HCT116 (cell line): ENCODE data around the gene BARX1. TPM values are rescaled to one million over a fixed set of nuclear protein-coding genes. Genes with fewer than 3 reads are reported as not detected.

Experiments
- ATAC-seq: fragments of 200-7000 bp; cut with Tn5 transposase; 2 replicates; pipeline ENCODE4 v1.9.1; 2020; ENCODE audit warnings: mild to moderate bottlenecking, moderate library complexity
- BruUV-seq: library from RNA; stranded (reverse); fragments of 400-500 nt; replicated peaks from 2 replicates; lab custom pipeline; 2021; lab: Mats Ljungman, UMichigan
- CTCF ChIA-PET: fragments of 300-600 bp; sonication (Branson Sonifier 250); formaldehyde crosslinking; loops from one replicate; lab custom pipeline; 2021; ENCODE audit warnings: antibody characterized with exemption; lab: Charles Lee
- POLR2A ChIA-PET: fragments of 300-600, 350-600 bp; sonication (Branson Sonifier 250); formaldehyde crosslinking; loops from one replicate; lab custom pipeline; 2021; ENCODE audit warnings: antibody characterized with exemption; lab: Charles Lee
- RAD21 ChIA-PET, 2 experiments: fragments of 300-600 bp; sonication (Branson Sonifier 250); formaldehyde crosslinking; loops; one replicate each; lab custom pipeline; 2023; ENCODE audit warnings: low total read pairs in 2 of 2; ENCODE audit not compliant: uncharacterized antibody in 2 of 2, unreplicated experiment in 2 of 2, low non-redundant PET in 1 of 2; lab: Charles Lee
- DNase-seq: peaks from one replicate; pipeline ENCODE4 v3.0.0-alpha.2; 2010; ENCODE audit warnings: low read depth, low spot score
- H2AFZ ChIP-seq: fragments of 200-600 bp; shearing (Covaris generic), sonication (generic); 2 replicates; pipeline ENCODE4 v1.6.1; 2017; ENCODE audit warnings: low read depth, mixed run types, mixed read lengths, antibody characterized with exemption, low read length; ENCODE audit not compliant: poor library complexity, severe bottlenecking
- H3K27ac ChIP-seq: 2 replicates; pipeline ENCODE4 v1.5.1; 2012; ENCODE audit warnings: low read depth, low read length
- H3K27me3 ChIP-seq: fragments of 200-600 bp; sonication (generic); 2 replicates; pipeline ENCODE4 v1.6.1; 2016; ENCODE audit warnings: mixed run types, low read length, mixed read lengths; ENCODE audit not compliant: insufficient read depth
- H3K36me3 ChIP-seq, 2 experiments: fragments of 200-500 bp in 1 of 2; fragments of 200-600 bp in 1 of 2; sonication (Bioruptor generic) in 1 of 2; sonication (generic) in 1 of 2; 2 replicates each; pipeline versions ENCODE4 v1.5.1 to v1.6.1; 2014 to 2016; ENCODE audit warnings: low read length in 2 of 2, inconsistent platforms in 1 of 2, mixed read lengths in 1 of 2, mixed run types in 1 of 2; ENCODE audit not compliant: insufficient read depth in 2 of 2, control insufficient read depth in 1 of 2
- H3K4me1 ChIP-seq, 2 experiments: fragments of 200-600 bp in 1 of 2; sonication (generic) in 1 of 2; 2 replicates each; pipeline versions ENCODE4 v1.5.1 to v1.6.1; 2012 to 2017; ENCODE audit warnings: low read length in 2 of 2, inconsistent platforms in 1 of 2, mild to moderate bottlenecking in 1 of 2, mixed read lengths in 1 of 2, mixed run types in 1 of 2, moderate library complexity in 1 of 2; ENCODE audit not compliant: insufficient read depth in 2 of 2, control insufficient read depth in 1 of 2
- H3K4me2 ChIP-seq: fragments of 200-600 bp; sonication (generic); 2 replicates; pipeline ENCODE4 v1.6.1; 2017; ENCODE audit warnings: mixed run types, low read length, mixed read lengths
- H3K4me3 ChIP-seq, 2 experiments: fragments of 200-600 bp in 1 of 2; sonication (generic) in 1 of 2; replicated peaks in 1 of 2; 2 replicates each; pipeline ENCODE4 v1.5.1; 2011 to 2016; ENCODE audit warnings: low read length in 2 of 2, control low read depth in 1 of 2, low read depth in 1 of 2, mild to moderate bottlenecking in 1 of 2, mixed read lengths in 1 of 2, mixed run types in 1 of 2
- H3K79me2 ChIP-seq: fragments of 200-600 bp; sonication (generic); 2 replicates; pipeline ENCODE4 v1.6.1; 2017; ENCODE audit warnings: mild to moderate bottlenecking, mixed run types, low read length, moderate library complexity, mixed read lengths; ENCODE audit not compliant: insufficient read depth
- H3K9ac ChIP-seq: fragments of 200-600 bp; sonication (generic); 2 replicates; pipeline ENCODE4 v1.6.1; 2016; ENCODE audit warnings: low read length, mixed read lengths
- H3K9me2 ChIP-seq: fragments of 200-600 bp; sonication (generic), shearing (Covaris generic); 2 replicates; pipeline ENCODE4 v1.6.1; 2017; ENCODE audit warnings: mixed run types, mild to moderate bottlenecking, moderate library complexity; ENCODE audit not compliant: insufficient read depth
- H3K9me3 ChIP-seq, 2 experiments: fragments of 200-500 bp in 1 of 2; fragments of 200-600 bp in 1 of 2; sonication (Bioruptor generic) in 1 of 2; sonication (generic) in 1 of 2; 2 replicates each; pipeline ENCODE4 v1.6.1; 2014 to 2017; ENCODE audit warnings: low read length in 2 of 2, mixed read lengths in 2 of 2, inconsistent platforms in 1 of 2, low read depth in 1 of 2, mild to moderate bottlenecking in 1 of 2, mixed run types in 1 of 2, moderate library complexity in 1 of 2; ENCODE audit not compliant: control insufficient read depth in 1 of 2, insufficient read depth in 1 of 2
- H4K20me1 ChIP-seq: fragments of 200-600 bp; sonication (generic), shearing (Covaris generic); 2 replicates; pipeline ENCODE4 v1.6.1; 2017; ENCODE audit warnings: mixed run types, mild to moderate bottlenecking, moderate library complexity; ENCODE audit not compliant: insufficient read depth
- CEBPB ChIP-seq: IDR thresholded peaks from 2 replicates; pipeline ENCODE4 v1.6.1; 2012; ENCODE audit warnings: low read depth
- EZH2 ChIP-seq: fragments of 200-600 bp; sonication (generic); IDR thresholded peaks from 2 replicates; pipeline ENCODE4 v1.6.1; 2017; ENCODE audit warnings: antibody characterized with exemption, mixed run types
- EZH2phosphoT487 ChIP-seq: fragments of 200-600 bp; IDR thresholded peaks from 2 replicates; pipeline ENCODE4 v1.6.1; 2018; ENCODE audit warnings: antibody characterized with exemption, borderline replicate concordance
- FOSL1 ChIP-seq: IDR thresholded peaks from 2 replicates; pipeline ENCODE4 v1.6.1; 2012; ENCODE audit warnings: low read depth
- JUND ChIP-seq: IDR thresholded peaks from 2 replicates; pipeline ENCODE4 v1.6.1; 2012
- POLR2AphosphoS5 ChIP-seq: IDR thresholded peaks from 2 replicates; pipeline ENCODE4 v1.6.1; 2011; ENCODE audit warnings: mild to moderate bottlenecking, low read depth, low read length, moderate library complexity
- RAD21 ChIP-seq: IDR thresholded peaks from 2 replicates; pipeline ENCODE4 v1.6.1; 2012; ENCODE audit warnings: low read depth, mild to moderate bottlenecking
- SIN3A ChIP-seq: IDR thresholded peaks from 2 replicates; pipeline ENCODE4 v1.6.1; 2012; ENCODE audit warnings: low read depth
- SP1 ChIP-seq: IDR thresholded peaks from 2 replicates; pipeline ENCODE4 v1.6.1; 2012; ENCODE audit warnings: low read depth
- TCF7L2 ChIP-seq: IDR thresholded peaks from 2 replicates; pipeline ENCODE4 v1.7.0; 2011; ENCODE audit warnings: borderline replicate concordance, inconsistent platforms; ENCODE audit not compliant: insufficient read depth, insufficient read length; ENCODE audit errors: extremely low read depth
- ZFX ChIP-seq: fragments of 450-650 bp; IDR thresholded peaks from 2 replicates; pipeline ENCODE4 v1.6.1; 2017
- ZNF274 ChIP-seq: fragments of 200-500 bp; sonication (Bioruptor generic); IDR thresholded peaks from 2 replicates; pipeline ENCODE4 v1.6.1; 2014; ENCODE audit warnings: mild to moderate bottlenecking, low read depth, low read length, inconsistent platforms
- intact Hi-C: fragments of 100-400 bp; cut with micrococcal nuclease; formaldehyde crosslinking; loops from 2 replicates; pipeline ENCODE4 v1.10.0; 2022
- total RNA-seq: library from RNA; stranded (reverse); gene quantifications from one replicate; pipeline ENCODE4 v1.2.1, GENCODE V29; 2021; ENCODE audit not compliant: unreplicated experiment
- TF ChIP-seq, protein P1 (sequence below): IDR thresholded peaks from 2 replicates; pipeline ENCODE4 v1.6.1; 2012; ENCODE audit warnings: low read depth
- TF ChIP-seq, protein P2 (sequence below): IDR thresholded peaks from 2 replicates; pipeline ENCODE4 v1.6.1; 2011; ENCODE audit warnings: mild to moderate bottlenecking, low read length, moderate library complexity; ENCODE audit not compliant: insufficient replicate concordance; ENCODE audit errors: extremely low read depth

BARX1 gene
- total RNA-seq, 1 experiment from 2014 or later = not detected

GRCh38 chr9:93965830-93966577 is 10.8 kb upstream of the BARX1 start:
- CTCF ChIA-PET = no interaction called here
- ATAC-seq = no peak

DNA sequence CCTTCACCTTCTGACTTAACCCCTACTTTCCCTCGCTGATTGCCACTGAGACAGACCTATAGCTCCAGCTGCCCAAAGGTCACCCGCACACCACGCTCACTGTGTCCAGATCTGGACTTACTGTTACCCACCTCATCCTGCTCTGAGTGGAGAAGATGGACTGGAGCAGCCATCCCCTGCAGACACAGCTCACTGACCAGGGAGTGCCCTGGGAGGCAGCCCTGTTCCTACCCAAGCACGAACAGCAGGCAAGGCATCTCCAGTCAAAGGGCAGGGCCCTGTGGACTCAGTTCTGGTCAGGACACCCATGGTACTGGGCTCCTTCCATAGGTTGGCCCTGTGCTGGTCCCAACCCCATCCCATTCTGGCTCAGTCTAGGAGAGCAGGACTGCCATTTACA is 9.5 kb upstream of the BARX1 start:
- RAD21 ChIA-PET = no interaction called here
- TF ChIP-seq EZH2 = no peak
- TF ChIP-seq TCF7L2 = no peak
- no peak for TF ChIP-seq SIN3A
- TF ChIP-seq ZNF274 = no peak
- TF ChIP-seq EZH2phosphoT487 = no peak
- no peak for TF ChIP-seq FOSL1
- no peak for TF ChIP-seq POLR2AphosphoS5
- TF ChIP-seq, protein P1, sequence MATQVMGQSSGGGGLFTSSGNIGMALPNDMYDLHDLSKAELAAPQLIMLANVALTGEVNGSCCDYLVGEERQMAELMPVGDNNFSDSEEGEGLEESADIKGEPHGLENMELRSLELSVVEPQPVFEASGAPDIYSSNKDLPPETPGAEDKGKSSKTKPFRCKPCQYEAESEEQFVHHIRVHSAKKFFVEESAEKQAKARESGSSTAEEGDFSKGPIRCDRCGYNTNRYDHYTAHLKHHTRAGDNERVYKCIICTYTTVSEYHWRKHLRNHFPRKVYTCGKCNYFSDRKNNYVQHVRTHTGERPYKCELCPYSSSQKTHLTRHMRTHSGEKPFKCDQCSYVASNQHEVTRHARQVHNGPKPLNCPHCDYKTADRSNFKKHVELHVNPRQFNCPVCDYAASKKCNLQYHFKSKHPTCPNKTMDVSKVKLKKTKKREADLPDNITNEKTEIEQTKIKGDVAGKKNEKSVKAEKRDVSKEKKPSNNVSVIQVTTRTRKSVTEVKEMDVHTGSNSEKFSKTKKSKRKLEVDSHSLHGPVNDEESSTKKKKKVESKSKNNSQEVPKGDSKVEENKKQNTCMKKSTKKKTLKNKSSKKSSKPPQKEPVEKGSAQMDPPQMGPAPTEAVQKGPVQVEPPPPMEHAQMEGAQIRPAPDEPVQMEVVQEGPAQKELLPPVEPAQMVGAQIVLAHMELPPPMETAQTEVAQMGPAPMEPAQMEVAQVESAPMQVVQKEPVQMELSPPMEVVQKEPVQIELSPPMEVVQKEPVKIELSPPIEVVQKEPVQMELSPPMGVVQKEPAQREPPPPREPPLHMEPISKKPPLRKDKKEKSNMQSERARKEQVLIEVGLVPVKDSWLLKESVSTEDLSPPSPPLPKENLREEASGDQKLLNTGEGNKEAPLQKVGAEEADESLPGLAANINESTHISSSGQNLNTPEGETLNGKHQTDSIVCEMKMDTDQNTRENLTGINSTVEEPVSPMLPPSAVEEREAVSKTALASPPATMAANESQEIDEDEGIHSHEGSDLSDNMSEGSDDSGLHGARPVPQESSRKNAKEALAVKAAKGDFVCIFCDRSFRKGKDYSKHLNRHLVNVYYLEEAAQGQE = no peak
- no peak for TF ChIP-seq RAD21
- no peak for TF ChIP-seq JUND
- no peak for TF ChIP-seq CEBPB
- TF ChIP-seq SP1 = no peak
- no peak for TF ChIP-seq ZFX
- TF ChIP-seq, protein P2, sequence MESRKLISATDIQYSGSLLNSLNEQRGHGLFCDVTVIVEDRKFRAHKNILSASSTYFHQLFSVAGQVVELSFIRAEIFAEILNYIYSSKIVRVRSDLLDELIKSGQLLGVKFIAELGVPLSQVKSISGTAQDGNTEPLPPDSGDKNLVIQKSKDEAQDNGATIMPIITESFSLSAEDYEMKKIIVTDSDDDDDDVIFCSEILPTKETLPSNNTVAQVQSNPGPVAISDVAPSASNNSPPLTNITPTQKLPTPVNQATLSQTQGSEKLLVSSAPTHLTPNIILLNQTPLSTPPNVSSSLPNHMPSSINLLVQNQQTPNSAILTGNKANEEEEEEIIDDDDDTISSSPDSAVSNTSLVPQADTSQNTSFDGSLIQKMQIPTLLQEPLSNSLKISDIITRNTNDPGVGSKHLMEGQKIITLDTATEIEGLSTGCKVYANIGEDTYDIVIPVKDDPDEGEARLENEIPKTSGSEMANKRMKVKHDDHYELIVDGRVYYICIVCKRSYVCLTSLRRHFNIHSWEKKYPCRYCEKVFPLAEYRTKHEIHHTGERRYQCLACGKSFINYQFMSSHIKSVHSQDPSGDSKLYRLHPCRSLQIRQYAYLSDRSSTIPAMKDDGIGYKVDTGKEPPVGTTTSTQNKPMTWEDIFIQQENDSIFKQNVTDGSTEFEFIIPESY = no peak
- TF ChIP-seq, all 23 proteins: peak for 0
- no peaks in the 10 kb centered on the region for H3K9me2 ChIP-seq
- H3K79me2 ChIP-seq = no peaks in the 10 kb centered on the region
- no peaks in the 10 kb centered on the region for H3K36me3 ChIP-seq
- H4K20me1 ChIP-seq = no peaks in the 10 kb centered on the region
- H3K4me1 ChIP-seq = peaks cover 0 to 6% of the 10 kb centered on the region in 2 experiments; a peak in 1 of 4 replicates
- ChIA-PET POLR2A (no interaction called here), CTCF (interaction anchor here (1.8 kb wide), 1 partner anchor 249 kb away, joined by 4 read pairs; no protein-coding TSS in a partner anchor)
- H3K9ac ChIP-seq = no peak overlapping the region
- H3K4me3 ChIP-seq = no peak overlapping the region
- no peak overlapping the region for H3K4me2 ChIP-seq
- H2AFZ ChIP-seq = no peak overlapping the region
- no TSS peak for BruUV-seq
- no peaks in the 10 kb centered on the region for H3K9me3 ChIP-seq
- H3K27me3 ChIP-seq = no peaks in the 10 kb centered on the region
- ATAC-seq (no peak), DNase-seq (no peak)
- intact Hi-C loops = no loop called here
- no peak overlapping the region for H3K27ac ChIP-seq

More at GRCh38 chr9:93965830-93966577, 10.8 kb upstream of the BARX1 start:
- BruUV-seq = no TSS peak
- Histone ChIP-seq H3K27me3 (no peaks in the 10 kb centered on the region), H3K27ac (no peak overlapping the region), H3K4me3 (no peak overlapping the region), H3K9me2 (no peaks in the 10 kb centered on the region), H3K79me2 (no peaks in the 10 kb centered on the region), H2AFZ (no peak overlapping the region), H3K4me1 (peaks cover 0 to 6% of the 10 kb centered on the region in 2 experiments; a peak in 1 of 4 replicates), H3K4me2 (no peak overlapping the region)
- no peak for DNase-seq
- no peak for TF ChIP-seq CEBPB
- TF ChIP-seq, all 23 proteins: peak for 0
- POLR2A ChIA-PET = no interaction called here
- Histone ChIP-seq H4K20me1 (no peaks in the 10 kb centered on the region), H3K36me3 (no peaks in the 10 kb centered on the region), H3K9ac (no peak overlapping the region), H3K9me3 (no peaks in the 10 kb centered on the region)
- intact Hi-C loops = no loop called here
- RAD21 ChIA-PET = no interaction called here
